ENCODE measurements around the gene NPAS4.

DNA sequence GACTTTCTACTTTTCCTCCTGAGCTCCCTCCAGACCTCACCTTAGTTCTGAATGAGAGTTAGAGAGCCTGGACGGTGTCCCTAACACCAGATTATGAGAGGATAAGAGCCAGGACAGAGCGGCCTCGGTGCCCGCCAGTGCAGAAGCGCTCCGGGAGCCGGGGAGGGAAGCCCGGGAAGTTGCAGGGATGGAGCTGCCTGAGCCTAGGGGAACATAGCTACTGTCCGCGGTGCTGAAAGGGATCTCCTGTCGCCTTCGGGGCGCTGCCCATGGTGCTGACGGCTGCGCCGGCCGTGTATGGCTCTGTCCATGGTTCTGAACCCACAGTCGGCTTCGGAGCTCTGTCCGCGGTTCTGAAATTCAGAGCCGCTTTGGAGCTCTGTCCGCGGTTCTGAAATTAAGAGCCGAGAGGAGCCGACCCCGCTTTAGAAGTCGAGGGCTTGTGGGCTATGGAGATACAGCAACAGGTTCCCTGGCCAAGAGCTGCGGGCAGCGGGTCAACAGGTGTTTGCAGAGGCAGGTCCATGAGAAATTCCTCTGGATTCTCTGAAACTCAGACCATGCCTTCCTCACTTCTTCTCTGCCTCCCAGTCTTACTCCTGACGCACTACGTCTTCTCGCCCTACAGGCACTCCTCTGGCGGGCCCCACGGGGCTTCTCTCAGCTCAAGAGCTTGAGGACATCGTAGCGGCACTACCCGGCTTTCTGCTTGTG, 814 bp downstream of the NPAS4 start:
- TF ChIP-seq EZH2 (IDR thresholded peaks at IDR 0.05) (peak; percentile 70), CTCF (IDR thresholded peaks at IDR 0.05) (no peak), EZH2phosphoT487 (IDR thresholded peaks at IDR 0.05) (peak; percentile 64)

Measured in neural progenitor cell (in vitro differentiated cells).